HT1080 (cell line): Measurements from ENCODE around the gene MRPL18. TPM values are rescaled to one million over a fixed set of nuclear protein-coding genes. Genes with fewer than 3 reads are reported as not detected.
"Not testable (repeated sequence)": the region's sequence is repeated elsewhere in the genome, so short reads cannot be mapped to it uniquely, and the experiment has no call there.

Experiments used
- DNase-seq: peaks from one replicate; pipeline ENCODE4 v3.0.0-alpha.2; 2015; ENCODE audit warnings: low read depth
- polyA plus RNA-seq, 2 experiments: library from polyadenylated mRNA; depleted of rRNA; stranded (reverse); fragments of >200 nt; gene quantifications; 2 replicates each; pipeline ENCODE4 v1.2.3, GENCODE V29; 2015
- total RNA-seq: library from RNA; depleted of rRNA; stranded (reverse); fragments of >200 nt; shearing (Covaris generic); gene quantifications from 2 replicates; pipeline ENCODE4 v1.2.3, GENCODE V29; 2014; rRNA removed

Gene MRPL18
- 144 and 155 TPM in 2 replicates for total RNA-seq
- polyA plus RNA-seq (2015; cell fraction: cytosol; rRNA removed) = 117 and 122 TPM in 2 replicates
- polyA plus RNA-seq (2015; cell fraction: nucleus; rRNA removed) = 44.6 and 55.3 TPM in 2 replicates

GRCh38 chr6:159790149-159790955 is at the start of gene MRPL18:
Gene MRPL18 (plus strand): TSS chr6:159790467. CDS start chr6:159790588, 121 bp downstream.
- peak; percentile 97 for DNase-seq

GRCh38 chr6:159742165-159742564 is 48.1 kb upstream of the MRPL18 start:
- no peak for DNase-seq

DNA sequence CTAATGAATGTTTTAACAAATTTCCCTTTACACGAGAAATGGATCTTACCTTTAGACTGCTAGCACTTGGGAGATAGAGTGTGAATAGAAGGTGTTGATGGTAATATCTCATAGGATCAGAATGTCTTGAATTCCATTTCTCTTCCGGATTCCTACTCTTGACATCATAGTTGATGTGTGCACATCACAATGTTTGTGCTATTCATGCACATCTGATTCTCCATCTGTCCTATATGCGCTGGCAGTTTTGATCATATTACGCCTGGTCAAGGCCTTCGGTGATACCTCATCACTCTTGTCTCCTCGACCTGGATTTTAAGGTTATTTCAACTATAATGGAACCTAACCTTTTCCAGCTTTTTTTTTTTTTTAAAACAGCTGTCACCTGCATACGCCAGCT is 45.2 kb upstream of the MRPL18 start:
- no peak for DNase-seq

DNA sequence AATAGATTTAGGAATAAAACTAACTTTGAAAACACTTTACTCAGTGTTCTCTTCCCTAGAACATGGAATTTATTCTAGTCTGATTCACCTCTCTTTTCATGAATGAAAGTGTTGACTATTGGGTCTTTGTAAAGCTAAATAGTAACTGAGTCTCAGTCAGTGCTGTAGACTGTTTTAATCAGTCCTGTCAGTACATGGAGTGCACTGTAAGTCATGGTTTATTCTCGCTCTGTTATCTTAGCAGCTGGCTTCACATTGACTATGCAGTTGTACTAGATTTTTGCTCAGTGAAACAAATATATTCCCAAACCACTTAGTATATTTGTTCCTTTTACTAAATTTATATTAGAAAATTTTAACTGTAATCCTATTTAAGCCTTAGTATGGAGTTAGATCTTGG is 43.5 kb upstream of the MRPL18 start:
- DNase-seq = no peak

DNA sequence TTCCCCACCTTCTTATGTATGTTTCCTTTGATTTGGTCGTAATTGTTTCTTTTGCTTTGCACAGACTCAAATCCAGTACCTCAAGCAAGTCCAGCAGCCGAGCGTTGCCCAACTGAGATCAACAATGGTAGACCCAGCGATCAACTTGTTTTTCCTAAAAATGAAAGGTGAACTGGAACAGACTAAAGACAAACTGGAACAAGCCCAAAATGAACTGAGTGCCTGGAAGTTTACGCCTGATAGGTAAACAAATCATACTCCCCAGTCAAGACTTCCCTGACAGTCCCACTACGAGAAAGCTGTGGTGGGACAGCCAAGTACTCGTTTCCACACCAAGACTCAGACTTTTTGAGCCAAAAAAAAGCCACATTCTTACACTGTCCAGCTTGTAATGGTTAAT is 42.1 kb upstream of the MRPL18 start:
- not testable (repeated sequence) for DNase-seq

DNA sequence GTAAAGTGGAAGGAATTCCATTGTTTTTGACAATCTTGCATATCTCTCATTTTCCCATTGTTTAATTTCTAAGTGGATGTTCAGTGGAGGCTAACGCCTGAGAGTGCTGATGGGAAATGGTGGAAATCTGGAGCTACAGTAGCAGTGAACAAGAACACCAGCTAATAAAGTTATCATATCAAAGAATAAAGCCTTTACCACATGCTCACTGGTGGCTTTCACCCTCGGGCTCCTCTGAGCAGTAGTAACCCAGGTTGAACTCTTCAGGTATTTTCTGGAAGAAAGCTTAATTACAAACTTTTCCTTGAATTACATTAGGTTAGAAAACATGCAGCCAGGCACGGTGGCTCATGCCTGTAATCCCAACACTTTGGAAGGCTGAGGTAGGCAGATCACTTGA is 38.8 kb upstream of the MRPL18 start:
- DNase-seq = no peak

- DNase-seq = no peak
Observed at GRCh38 chr6:159753081-159753872, 37.0 kb upstream of the MRPL18 start.

GRCh38 chr6:159754401-159754800 is 35.9 kb upstream of the MRPL18 start:
- DNase-seq = no peak

DNA sequence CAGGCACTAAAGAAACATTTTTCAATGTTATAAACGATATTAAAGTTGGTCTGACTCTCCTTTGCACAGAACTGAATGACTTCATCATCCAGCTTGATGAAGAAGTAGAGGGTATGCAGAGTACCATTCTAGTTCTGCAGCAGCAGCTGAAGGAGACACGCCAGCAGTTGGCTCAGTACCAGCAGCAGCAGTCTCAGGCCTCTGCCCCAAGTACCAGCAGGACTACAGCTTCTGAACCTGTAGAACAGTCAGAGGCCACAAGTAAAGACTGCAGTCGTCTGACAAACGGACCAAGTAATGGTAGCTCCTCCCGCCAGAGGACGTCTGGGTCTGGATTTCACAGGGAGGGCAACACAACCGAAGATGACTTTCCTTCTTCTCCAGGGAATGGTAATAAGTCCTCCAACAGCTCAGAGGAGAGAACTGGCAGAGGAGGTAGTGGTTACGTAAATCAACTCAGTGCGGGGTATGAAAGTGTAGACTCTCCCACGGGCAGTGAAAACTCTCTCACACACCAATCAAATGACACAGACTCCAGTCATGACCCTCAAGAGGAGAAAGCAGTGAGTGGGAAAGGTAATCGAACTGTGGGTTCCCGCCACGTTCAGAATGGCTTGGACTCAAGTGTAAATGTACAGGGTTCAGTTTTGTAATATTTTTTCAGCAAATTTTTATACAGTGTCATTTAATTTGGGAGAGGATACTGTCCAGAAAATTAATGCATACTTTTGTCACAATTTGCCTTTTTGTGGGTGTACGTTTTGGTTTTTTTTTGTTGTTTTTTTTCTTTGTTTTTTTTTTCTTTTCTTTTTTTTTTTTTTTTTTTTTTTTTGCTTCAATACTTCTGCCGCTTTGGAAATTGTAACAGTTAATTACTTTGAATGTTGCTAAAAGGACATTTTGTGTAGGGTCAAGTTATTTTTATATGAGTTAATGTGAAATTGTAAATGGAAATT is 35.0 kb upstream of the MRPL18 start:
- DNase-seq = no peak

- DNase-seq = no peak
Observed at GRCh38 chr6:159756508-159756907, 33.8 kb upstream of the MRPL18 start.

GRCh38 chr6:159758031-159759001 is 32.0 kb upstream of the MRPL18 start:
- DNase-seq = peak; percentile 83

GRCh38 chr6:159759645-159760044 is 30.6 kb upstream of the MRPL18 start:
- no peak for DNase-seq

- DNase-seq = peak; percentile 87
Observed at GRCh38 chr6:159760602-159761057, 29.6 kb upstream of the MRPL18 start.

GRCh38 chr6:159761129-159761872 is 29.0 kb upstream of the MRPL18 start:
- no peak for DNase-seq

DNA sequence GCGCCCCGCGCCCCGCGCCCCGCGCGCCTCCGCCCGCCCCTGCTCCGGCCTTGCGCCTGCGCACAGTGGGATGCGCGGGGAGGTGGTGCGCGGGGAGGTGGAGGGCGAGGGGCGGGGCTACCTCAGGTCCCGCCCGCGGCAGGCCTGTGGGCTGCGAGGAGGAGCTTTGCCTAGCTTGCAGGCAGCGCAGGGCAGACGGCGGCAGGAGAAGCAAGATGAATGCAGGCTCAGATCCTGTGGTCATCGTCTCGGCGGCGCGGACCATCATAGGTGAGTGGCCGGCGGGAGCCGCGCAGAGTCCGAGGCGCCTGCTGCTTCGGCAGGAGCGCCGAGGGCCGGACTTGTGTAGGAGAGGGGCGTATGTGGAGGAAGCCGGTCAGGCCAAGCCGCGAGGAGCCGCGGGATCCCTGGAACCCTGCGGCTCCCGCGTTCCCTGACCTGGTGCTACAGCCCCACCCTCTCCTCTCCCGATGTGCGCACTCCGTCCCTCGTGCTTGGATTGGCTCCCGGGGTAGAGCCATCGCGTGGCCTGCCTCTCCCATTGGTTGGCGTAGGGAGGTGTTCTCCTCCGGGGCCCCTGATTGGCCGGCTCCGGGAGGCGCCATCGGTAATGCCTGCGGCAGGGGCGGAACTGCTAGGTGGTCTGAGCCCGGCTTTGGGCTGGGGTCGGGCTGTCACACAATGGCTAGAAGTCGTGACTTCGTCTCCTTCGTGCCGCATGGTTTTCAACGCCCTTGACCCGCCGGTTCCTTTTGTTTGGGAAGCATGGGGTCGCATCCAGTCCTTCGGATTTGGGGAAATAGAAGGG is 28.2 kb upstream of the MRPL18 start, which contains the start of gene ACAT2:
Gene ACAT2 (plus strand): TSS at position 173 of the 808 bp plus-strand sequence. CDS start 43 bp downstream, at position 216.
- peak; percentile 94 for DNase-seq

GRCh38 chr6:159762681-159763293 is 27.5 kb upstream of the MRPL18 start:
- DNase-seq = no peak

GRCh38 chr6:159766906-159767305 is 23.4 kb upstream of the MRPL18 start:
- no peak for DNase-seq

GRCh38 chr6:159769470-159769869 is 20.8 kb upstream of the MRPL18 start:
- no peak for DNase-seq
